AG04450 (cell line): ENCODE data around the gene PRC1. TPM values are rescaled to one million over a fixed set of nuclear protein-coding genes. Genes with fewer than 3 reads are reported as not detected.

Experiments
- CTCF ChIA-PET: fragments of 300-600, 350-600 bp; formaldehyde crosslinking; extraction: SDS; loops from one replicate; lab custom pipeline; 2022; ENCODE audit warnings: antibody characterized with exemption, inconsistent platforms; lab: Charles Lee
- POLR2A ChIA-PET: fragments of 350-600 bp; formaldehyde crosslinking; extraction: SDS; loops from one replicate; lab custom pipeline; 2021; ENCODE audit warnings: antibody characterized with exemption, inconsistent platforms; lab: Yijun Ruan, JAX
- DNase-seq: peaks from one replicate; pipeline ENCODE4 v3.0.0-alpha.2; 2011; ENCODE audit warnings: low read depth, low spot score
- H3K27ac ChIP-seq: one replicate; pipeline ENCODE4 v1.5.1; 2012; ENCODE audit warnings: low read depth, low read length, control low read depth
- H3K27me3 ChIP-seq: one replicate; pipeline ENCODE4 v1.6.0; 2012; ENCODE audit warnings: low read length; ENCODE audit not compliant: control insufficient read depth, insufficient read depth
- H3K4me3 ChIP-seq: 2 replicates; pipeline ENCODE4 v1.5.1; 2011; ENCODE audit warnings: mild to moderate bottlenecking, low read depth, low read length, control low read depth
- H3K9me3 ChIP-seq: 2 replicates; pipeline ENCODE4 v1.5.1; 2012; ENCODE audit warnings: low read length; ENCODE audit not compliant: control insufficient read depth, insufficient read depth
- polyA plus RNA-seq: library from polyadenylated mRNA; depleted of rRNA; stranded (reverse); fragments of >200 nt; gene quantifications from 2 replicates; pipeline ENCODE4 v1.2.3, GENCODE V29; 2011
- TF ChIP-seq, protein P1 (sequence below): IDR thresholded peaks from 2 replicates; pipeline ENCODE4 v1.5.1; 2011; ENCODE audit warnings: low read depth, low read length, control low read depth, inconsistent platforms

PRC1 gene
- polyA plus RNA-seq, 1 experiment = 77.5 TPM

DNA sequence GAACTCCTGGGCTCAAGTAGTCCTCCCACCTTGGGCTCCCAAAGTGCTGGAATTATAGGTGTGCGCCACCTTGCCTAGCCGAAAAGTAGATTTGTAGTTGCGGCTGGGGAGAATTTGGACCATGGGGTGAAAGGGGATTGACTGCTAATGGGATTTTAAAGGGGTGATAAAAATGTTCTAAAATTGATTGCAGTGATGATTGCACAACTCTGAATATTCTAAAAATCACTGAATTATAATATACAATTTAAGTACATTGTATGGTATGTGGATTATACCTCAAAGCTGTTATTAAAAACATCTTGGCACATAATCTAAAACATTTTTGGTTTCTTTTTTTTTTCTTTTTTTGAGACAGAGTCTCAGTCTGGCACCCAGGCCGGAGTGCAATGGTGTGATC lies 3.9 kb downstream of the PRC1 start:
- ChIA-PET CTCF (interaction anchor here (0.6 to 3.5 kb wide), 3 partner anchors 34 to 65 kb away, joined by 4 to 13 read pairs (median 7); partner anchors contain the start of gene HDDC3), POLR2A (no interaction called here)
- Histone ChIP-seq H3K4me3 (no peak overlapping the region), H3K27me3 (no peaks in the 10 kb centered on the region), H3K9me3 (no peaks in the 10 kb centered on the region; the same call in 1 of the 2 replicates), H3K27ac (no peak overlapping the region)
- TF ChIP-seq, protein P1, sequence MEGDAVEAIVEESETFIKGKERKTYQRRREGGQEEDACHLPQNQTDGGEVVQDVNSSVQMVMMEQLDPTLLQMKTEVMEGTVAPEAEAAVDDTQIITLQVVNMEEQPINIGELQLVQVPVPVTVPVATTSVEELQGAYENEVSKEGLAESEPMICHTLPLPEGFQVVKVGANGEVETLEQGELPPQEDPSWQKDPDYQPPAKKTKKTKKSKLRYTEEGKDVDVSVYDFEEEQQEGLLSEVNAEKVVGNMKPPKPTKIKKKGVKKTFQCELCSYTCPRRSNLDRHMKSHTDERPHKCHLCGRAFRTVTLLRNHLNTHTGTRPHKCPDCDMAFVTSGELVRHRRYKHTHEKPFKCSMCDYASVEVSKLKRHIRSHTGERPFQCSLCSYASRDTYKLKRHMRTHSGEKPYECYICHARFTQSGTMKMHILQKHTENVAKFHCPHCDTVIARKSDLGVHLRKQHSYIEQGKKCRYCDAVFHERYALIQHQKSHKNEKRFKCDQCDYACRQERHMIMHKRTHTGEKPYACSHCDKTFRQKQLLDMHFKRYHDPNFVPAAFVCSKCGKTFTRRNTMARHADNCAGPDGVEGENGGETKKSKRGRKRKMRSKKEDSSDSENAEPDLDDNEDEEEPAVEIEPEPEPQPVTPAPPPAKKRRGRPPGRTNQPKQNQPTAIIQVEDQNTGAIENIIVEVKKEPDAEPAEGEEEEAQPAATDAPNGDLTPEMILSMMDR = no peak
- DNase-seq = no peak

DNA sequence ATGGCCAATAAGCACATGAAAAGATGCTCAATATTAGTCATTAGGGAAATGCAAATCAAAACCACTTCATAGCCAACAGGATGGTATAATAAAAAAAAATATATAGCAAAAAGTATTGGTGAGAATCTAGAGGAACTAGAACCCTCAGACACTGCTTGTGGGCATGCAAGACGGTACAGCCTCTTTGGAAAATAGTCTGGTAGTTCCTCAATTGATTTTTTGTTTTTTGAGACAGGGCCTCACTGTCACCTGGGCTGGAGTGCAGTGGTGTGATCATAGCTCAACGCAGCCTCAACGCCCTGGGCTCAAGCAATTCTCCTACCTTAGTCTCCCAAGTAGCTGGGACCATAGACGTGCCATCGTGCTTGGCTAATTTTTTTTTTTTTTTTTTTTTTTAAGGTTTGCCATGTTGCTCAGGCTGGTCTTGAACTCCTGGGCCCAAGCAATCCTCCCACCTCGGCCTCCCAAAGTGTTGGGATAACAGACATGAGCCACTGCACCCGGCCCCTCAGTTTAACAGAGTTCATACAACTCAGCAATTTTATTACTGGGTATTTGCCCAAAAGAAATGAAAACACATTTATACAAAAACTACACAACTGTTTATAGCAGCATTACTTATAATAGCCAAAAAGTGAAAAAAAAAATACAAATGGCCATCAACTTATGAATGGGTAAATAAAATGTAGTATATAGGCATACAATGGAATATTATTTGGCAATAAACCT lies 5.1 kb downstream of the PRC1 start:
- ChIA-PET POLR2A (interaction anchor here (0.7 kb wide), 1 partner anchor 8 kb away, joined by 3 read pairs; no protein-coding TSS in a partner anchor), CTCF (interaction anchor here (1.2 to 7.8 kb wide), 3 partner anchors 32 to 67 kb away, joined by 4 to 70 read pairs (median 13); partner anchors contain the start of gene HDDC3)
- no peak overlapping the region for H3K27ac ChIP-seq
- DNase-seq = no peak
- H3K9me3 ChIP-seq = no peaks in the 10 kb centered on the region
- no peaks in the 10 kb centered on the region for H3K27me3 ChIP-seq
- H3K4me3 ChIP-seq = no peak overlapping the region
- TF ChIP-seq, protein P1 = no peak

DNA sequence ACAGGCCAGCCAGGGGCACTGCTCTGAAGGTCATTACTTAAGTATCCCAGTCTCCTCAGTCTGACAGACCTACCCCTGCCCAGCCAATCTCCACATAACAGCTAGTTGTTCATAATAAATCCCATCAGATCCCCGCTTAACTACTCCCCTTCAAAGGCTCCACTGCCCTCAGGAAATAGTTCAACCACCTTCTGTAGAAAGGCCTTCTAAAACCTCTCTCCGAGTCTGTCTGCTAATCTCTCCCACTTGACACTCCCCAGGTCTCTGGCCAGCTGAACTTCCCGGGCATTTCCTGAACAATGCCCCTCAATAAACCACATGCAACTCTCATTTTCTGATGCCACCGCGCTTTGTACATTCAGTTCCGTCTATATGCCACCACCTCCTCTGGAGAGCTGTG lies 6.0 kb downstream of the PRC1 start:
- no peaks in the 10 kb centered on the region for H3K27me3 ChIP-seq
- H3K4me3 ChIP-seq = no peak overlapping the region
- CTCF ChIA-PET = interaction anchor here (3.5 to 7.8 kb wide), 2 partner anchors 31 to 55 kb away, joined by 13 to 70 read pairs; partner anchors contain the start of gene HDDC3
- no peak overlapping the region for H3K27ac ChIP-seq
- H3K9me3 ChIP-seq = no peaks in the 10 kb centered on the region
- POLR2A ChIA-PET = no interaction called here
- no peak for DNase-seq
- TF ChIP-seq, protein P1 = no peak

DNA sequence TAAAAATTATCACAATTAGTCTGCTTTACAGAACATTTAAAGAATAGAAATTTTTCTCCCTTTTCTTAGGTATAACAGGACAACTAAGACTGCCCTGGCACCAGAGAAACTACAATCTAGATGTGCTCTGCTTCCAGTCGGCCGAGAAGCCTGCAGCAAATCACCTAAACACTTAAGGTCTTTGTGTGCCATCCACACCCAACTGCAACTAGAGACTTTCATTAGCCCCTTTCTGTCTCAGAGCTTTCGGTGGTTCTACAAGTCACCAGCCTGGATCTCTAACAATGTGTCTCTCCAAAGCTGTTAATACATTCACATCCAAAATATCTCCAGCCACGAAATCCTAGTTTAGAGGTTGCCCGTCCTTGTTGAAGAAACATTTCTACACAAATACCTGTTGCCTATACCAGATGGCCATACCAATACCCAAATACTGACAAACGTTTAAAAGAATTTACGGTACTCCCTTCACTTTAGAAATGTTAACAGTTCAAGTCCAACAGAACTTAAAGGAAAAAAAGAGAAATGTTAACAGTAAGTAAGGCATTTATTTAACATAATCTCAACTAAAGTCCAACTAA lies 6.7 kb downstream of the PRC1 start:
- Histone ChIP-seq H3K9me3 (no peaks in the 10 kb centered on the region), H3K27me3 (no peaks in the 10 kb centered on the region), H3K4me3 (no peak overlapping the region), H3K27ac (no peak overlapping the region)
- TF ChIP-seq, protein P1 = no peak
- ChIA-PET CTCF (interaction anchor here (0.8 to 7.8 kb wide), 4 partner anchors 24 to 68 kb away, joined by 3 to 70 read pairs (median 8); partner anchors contain the start of gene HDDC3), POLR2A (no interaction called here)
- DNase-seq = no peak
